ENCODE results near the gene HES5. TPM values are rescaled to one million over a fixed set of nuclear protein-coding genes. Genes with fewer than 3 reads are reported as not detected.

Gene HES5
- total and polyA plus RNA-seq, 2 of the 13 experiments (the other 11 are each of a cell fraction or from before 2014, with no cell fraction given), result not detected

- intact Hi-C loops (cut with micrococcal nuclease; ENCODE audit: unreplicated experiment), result no loop called here
- 42% methylated on average over 4 of the region's 4 CpGs for WGBS (ENCODE audit: low lambda C conversion rate)
- TF ChIP-seq ZBTB34 (CRISPR knock-in tag; IDR thresholded peaks at IDR 0.05), result 0 out of 2 replicates have a peak, but pooled peaks have one; percentile 2
- 0 out of 2 replicates have a peak, but pooled peaks have one; percentile 11 for TF ChIP-seq TMF1 (CRISPR knock-in tag; IDR thresholded peaks at IDR 0.05; ENCODE audit: low read depth)
- TF ChIP-seq CREB1 (IDR thresholded peaks at IDR 0.05), result no peak
- TF ChIP-seq CREB1 (CRISPR knock-in tag; IDR thresholded peaks at IDR 0.05), result 0 out of 2 replicates have a peak, but pooled peaks have one; percentile 5
- no peak for TF ChIP-seq FOXO1 (CRISPR knock-in tag; IDR thresholded peaks at IDR 0.05)
- 0 out of 2 replicates have a peak, but pooled peaks have one; percentile 8 for TF ChIP-seq ZNF746 (CRISPR knock-in tag; IDR thresholded peaks at IDR 0.05)
- TF ChIP-seq ZBTB4 (CRISPR knock-in tag; IDR thresholded peaks at IDR 0.05; ENCODE audit: borderline replicate concordance), result no peak
- TF ChIP-seq CREM (IDR thresholded peaks at IDR 0.05), result peak; percentile 4; the same call in 1 of the 2 replicates
- TF ChIP-seq CREM (CRISPR knock-in tag; IDR thresholded peaks at IDR 0.05), result no peak
- no peak for TF ChIP-seq ZNF720 (CRISPR knock-in tag; IDR thresholded peaks at IDR 0.05)
- no peak for DNase-seq (ENCODE audit: low spot score)
- POLR2A ChIA-PET, result interaction anchor here (0.6 to 1.5 kb wide), 7 partner anchors 7 to 166 kb away, joined by 3 to 12 read pairs (median 5); partner anchors contain the start of genes PANK4, PEX10 and TNFRSF14
- Histone ChIP-seq H2AFZ (ENCODE audit: low read length) (no peak overlapping the region), H3K27ac (ENCODE audit: extremely low read length, insufficient read depth, low read length) (peak overlapping the region; percentile 54), H3K27me3 (ENCODE audit: control insufficient read depth in 1 of 2, insufficient read depth in 2 of 2, low read length in 2 of 2) (no peaks in the 10 kb centered on the region), H3K9ac (ENCODE audit: insufficient read depth, low read depth, low read length) (no peak overlapping the region), H3K9me3 (ENCODE audit: low read length) (peaks cover 2% of the 10 kb centered on the region), H3K4me2 (ENCODE audit: low read depth, low read length) (peak overlapping the region; percentile 75), H3K4me3 (replicated peaks in 1 of 3; ENCODE audit: insufficient read depth in 1 of 3, low read depth in 2 of 3, low read length in 3 of 3) (no peak overlapping the region; a peak in 1 of 6 replicates), H3K4me1 (ENCODE audit: insufficient read depth, low read length) (peaks cover 92% of the 10 kb centered on the region), H3K36me3 (replicated peaks in 1 of 2; ENCODE audit: control insufficient read depth in 1 of 2, insufficient read depth in 2 of 2, low read length in 2 of 2) (no peaks in the 10 kb centered on the region), H3K79me2 (ENCODE audit: insufficient read depth, low read length) (no peaks in the 10 kb centered on the region), H4K20me1 (ENCODE audit: insufficient read depth, low read length) (no peaks in the 10 kb centered on the region)
- BruUV-seq (replicated peaks), result no TSS peak
- in situ Hi-C loops (cut with HindIII; ENCODE audit: extremely low pct_ligation_motif_present, low pct_unique_long_range_greater_than_20kb), result no loop called here
- CTCF ChIA-PET (ENCODE audit: low intra/inter-chr PET ratio, low total read pairs), result interaction anchor here (1.4 kb wide), 1 partner anchor 24 kb away, joined by 3 read pairs; no protein-coding TSS in a partner anchor
- no peak for FAIRE-seq
- ATAC-seq, result no peak
These were observed 48.7 kb upstream of the HES5 start for GRCh38 chr1:2578758-2579118.

Data from HepG2 (cell line).